Measurements from ENCODE around the gene CASP8.

The CASP8 gene

DNA sequence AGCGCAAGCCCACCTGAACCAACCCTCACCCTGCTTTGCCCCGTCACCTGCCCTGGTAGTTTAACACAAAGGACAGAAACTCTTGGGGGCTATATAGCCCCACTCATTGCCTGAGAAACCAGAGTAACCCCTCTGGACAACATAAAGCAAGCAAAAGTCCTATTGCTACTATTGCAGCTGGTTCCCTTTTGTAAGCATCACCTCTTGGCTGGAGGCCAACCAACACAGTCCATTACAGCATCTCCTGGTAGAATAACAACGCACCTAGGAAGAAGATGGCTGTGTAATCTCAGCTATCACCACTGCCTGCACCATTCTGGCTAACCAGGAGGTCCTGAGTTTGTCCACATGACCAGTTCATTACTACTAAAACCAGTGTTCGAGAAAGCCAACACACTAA, 60.4 kb downstream of the CASP8 start:
- H3K27ac ChIP-seq = no peak overlapping the region
- no peak for DNase-seq (ENCODE audit: low read depth, low spot score)

GRCh38 chr2:201322772-201323171, 62.4 kb downstream of the CASP8 start:
- no peak for DNase-seq (ENCODE audit: low read depth, low spot score)
- no peak overlapping the region for H3K27ac ChIP-seq

- DNase-seq (ENCODE audit: low read depth, low spot score) = no peak
- no peak overlapping the region for H3K27ac ChIP-seq
These were observed 67.3 kb downstream of the CASP8 start for GRCh38 chr2:201327678-201328077.

GRCh38 chr2:201329409-201329808, 69.1 kb downstream of the CASP8 start:
- H3K27ac ChIP-seq = no peak overlapping the region
- DNase-seq (ENCODE audit: low read depth, low spot score) = no peak
